Upper lobe of left lung (tissue), 6 donors: ENCODE data around the gene STH. TPM values are rescaled to one million over a fixed set of nuclear protein-coding genes. Genes with fewer than 3 reads are reported as not detected.

ENCODE experiments used
- ATAC-seq, 2 donors: fragments of 200-7000 bp; cut with Tn5 transposase; one replicate each; pipeline ENCODE4 v1.9.1; 2022; ENCODE audit warnings: mild to moderate bottlenecking in 2 of 2, moderate library complexity in 2 of 2; ENCODE audit not compliant: low FRiP score in 2 of 2
- DNase-seq, 2 donors: peaks; one replicate each; pipeline ENCODE4 v3.0.0-alpha.2; 2019 to 2020
- H3K27ac ChIP-seq, 4 donors: fragments of 200-600 bp; sonication (generic); one replicate each; pipeline ENCODE4 v1.5.1; 2016 to 2019
- H3K27me3 ChIP-seq, 4 donors: fragments of 200-600 bp; sonication (generic); one replicate each; pipeline ENCODE4 v1.5.1; 2017 to 2019
- H3K36me3 ChIP-seq, 4 donors: fragments of 200-600 bp; sonication (generic); one replicate each; pipeline ENCODE4 v1.5.1; 2016 to 2019
- H3K4me1 ChIP-seq, 4 donors: fragments of 200-600 bp; sonication (generic); one replicate each; pipeline ENCODE4 v1.5.1; 2018 to 2019
- H3K4me3 ChIP-seq, 4 donors: fragments of 200-600 bp; sonication (generic); one replicate each; pipeline ENCODE4 v1.5.1; 2017 to 2019; ENCODE audit warnings: mild to moderate bottlenecking in 2 of 4, moderate library complexity in 1 of 4
- H3K9me3 ChIP-seq, 4 donors: fragments of 200-600 bp; sonication (generic); one replicate each; pipeline ENCODE4 v1.5.1; 2018 to 2019
- EP300 ChIP-seq, 4 donors: sonication (generic); formaldehyde crosslinking; IDR thresholded peaks; one replicate each; pipeline ENCODE4 v1.5.1; 2017; ENCODE audit warnings: antibody characterized with exemption in 4 of 4, control low read depth in 2 of 4
- POLR2A ChIP-seq, 4 donors: fragments of 450-650 bp; IDR thresholded peaks; one replicate each; pipeline ENCODE4 v1.5.1; 2016 to 2017; ENCODE audit warnings: antibody characterized with exemption in 4 of 4, mild to moderate bottlenecking in 2 of 4
- POLR2AphosphoS5 ChIP-seq, 2 donors: sonication (generic); formaldehyde crosslinking; IDR thresholded peaks; one replicate each; pipeline ENCODE4 v1.5.1; 2017; ENCODE audit warnings: antibody characterized with exemption in 2 of 2
- WGBS, 2 donors: methylation state at CpG; one replicate each; pipeline ENCODE4 v1.1.5; 2017 to 2018; 5-methylcytosine and 5-hydroxymethylcytosine counted together
- total RNA-seq, 6 donors: library from RNA; depleted of rRNA in 4 of 6; stranded (reverse); fragments of >200 nt in 4 of 6; gene quantifications; one replicate each; pipeline versions ENCODE4 v1.1.0 to v1.2.1, GENCODE V29; 2016 to 2021
- TF ChIP-seq, protein P1 (sequence below), 6 experiments: fragments of 450-650 bp in 4 of 6; fragments of 200-600 bp in 2 of 6; sonication (generic) in 2 of 6; IDR thresholded peaks; one replicate each; pipeline ENCODE4 v1.5.1; 2016 to 2019; ENCODE audit warnings: antibody characterized with exemption in 6 of 6
- donor health status: DM: no; HTN: no; CAD: no; lungs with moderate emphysema.
- donor health status: DM: no; HTN: yes; CAD: no; lungs with severe emphysema.

The STH gene
- total RNA-seq, 6 donors from 2014 or later = not detected

DNA sequence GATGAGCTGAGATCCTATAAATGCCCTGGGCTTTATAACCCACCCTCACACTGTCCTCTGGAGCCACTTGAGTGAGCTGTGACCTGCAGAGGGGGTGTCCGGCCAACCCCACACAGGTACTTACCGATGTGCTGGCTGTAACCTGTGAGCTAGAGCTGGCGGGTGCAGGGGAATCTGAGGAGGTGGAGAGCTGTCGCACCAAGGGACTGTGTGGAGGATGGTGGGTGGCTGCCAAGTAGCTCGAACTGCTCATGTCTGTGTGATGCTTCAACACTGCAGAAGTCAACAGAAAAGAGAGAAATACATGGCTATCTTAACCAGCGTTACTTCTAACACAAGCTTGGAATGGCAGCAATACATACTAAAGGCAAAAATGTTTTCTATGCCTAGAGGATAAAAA is 39.4 kb downstream of the STH start:
- ATAC-seq (no peak), DNase-seq (no peak)
- 86 to 91% methylated on average over 6 of the region's 6 CpGs for WGBS, 2 donors
- Histone ChIP-seq H3K36me3 (peaks cover 26 to 83% (median 56%) of the 10 kb centered on the region in 4 donors), H3K4me3 (no peak overlapping the region), H3K27ac (no peak overlapping the region), H3K4me1 (peaks cover 0 to 5% (median 3%) of the 10 kb centered on the region in 4 donors), H3K27me3 (no peaks in the 10 kb centered on the region), H3K9me3 (no peaks in the 10 kb centered on the region)
- no peak for TF ChIP-seq POLR2AphosphoS5 (IDR thresholded peaks at IDR 0.05)
- TF ChIP-seq POLR2A (IDR thresholded peaks at IDR 0.05) = no peak
- TF ChIP-seq EP300 (IDR thresholded peaks at IDR 0.05) = no peak
- TF ChIP-seq, protein P1, sequence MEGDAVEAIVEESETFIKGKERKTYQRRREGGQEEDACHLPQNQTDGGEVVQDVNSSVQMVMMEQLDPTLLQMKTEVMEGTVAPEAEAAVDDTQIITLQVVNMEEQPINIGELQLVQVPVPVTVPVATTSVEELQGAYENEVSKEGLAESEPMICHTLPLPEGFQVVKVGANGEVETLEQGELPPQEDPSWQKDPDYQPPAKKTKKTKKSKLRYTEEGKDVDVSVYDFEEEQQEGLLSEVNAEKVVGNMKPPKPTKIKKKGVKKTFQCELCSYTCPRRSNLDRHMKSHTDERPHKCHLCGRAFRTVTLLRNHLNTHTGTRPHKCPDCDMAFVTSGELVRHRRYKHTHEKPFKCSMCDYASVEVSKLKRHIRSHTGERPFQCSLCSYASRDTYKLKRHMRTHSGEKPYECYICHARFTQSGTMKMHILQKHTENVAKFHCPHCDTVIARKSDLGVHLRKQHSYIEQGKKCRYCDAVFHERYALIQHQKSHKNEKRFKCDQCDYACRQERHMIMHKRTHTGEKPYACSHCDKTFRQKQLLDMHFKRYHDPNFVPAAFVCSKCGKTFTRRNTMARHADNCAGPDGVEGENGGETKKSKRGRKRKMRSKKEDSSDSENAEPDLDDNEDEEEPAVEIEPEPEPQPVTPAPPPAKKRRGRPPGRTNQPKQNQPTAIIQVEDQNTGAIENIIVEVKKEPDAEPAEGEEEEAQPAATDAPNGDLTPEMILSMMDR (IDR thresholded peaks at IDR 0.05) = no peak

DNA sequence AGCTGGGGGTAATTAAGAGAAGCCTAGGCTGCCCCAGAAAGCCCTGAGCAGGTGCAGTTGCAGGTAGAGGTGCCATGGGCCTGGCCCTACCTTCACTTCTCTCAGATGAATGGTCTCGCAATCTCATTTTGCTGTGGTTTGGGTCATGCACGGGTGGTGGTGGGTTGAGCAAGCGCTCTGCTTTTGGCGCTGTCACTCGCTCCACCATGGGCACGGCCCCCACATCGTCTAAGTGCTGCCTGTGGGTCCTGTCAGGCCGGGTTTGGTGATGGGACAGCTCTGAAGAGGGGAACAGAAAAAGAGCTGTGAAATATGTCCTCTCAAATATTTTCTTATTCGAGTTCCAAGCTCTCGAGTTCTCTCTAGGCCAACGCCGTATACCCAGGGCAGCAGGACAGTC is 39.9 kb downstream of the STH start:
- 86 to 90% methylated on average over 12 of the region's 12 CpGs for WGBS, 2 donors
- Histone ChIP-seq H3K27me3 (no peaks in the 10 kb centered on the region), H3K9me3 (no peaks in the 10 kb centered on the region), H3K4me3 (no peak overlapping the region), H3K4me1 (peaks cover 1 to 8% (median 6%) of the 10 kb centered on the region in 4 donors), H3K27ac (no peak overlapping the region), H3K36me3 (peaks cover 25 to 81% (median 51%) of the 10 kb centered on the region in 4 donors)
- ATAC-seq (no peak), DNase-seq (no peak)
- TF ChIP-seq POLR2AphosphoS5 (IDR thresholded peaks at IDR 0.05) = no peak
- no peak for TF ChIP-seq EP300 (IDR thresholded peaks at IDR 0.05)
- TF ChIP-seq, protein P1 (IDR thresholded peaks at IDR 0.05) = no peak
- no peak for TF ChIP-seq POLR2A (IDR thresholded peaks at IDR 0.05)

DNA sequence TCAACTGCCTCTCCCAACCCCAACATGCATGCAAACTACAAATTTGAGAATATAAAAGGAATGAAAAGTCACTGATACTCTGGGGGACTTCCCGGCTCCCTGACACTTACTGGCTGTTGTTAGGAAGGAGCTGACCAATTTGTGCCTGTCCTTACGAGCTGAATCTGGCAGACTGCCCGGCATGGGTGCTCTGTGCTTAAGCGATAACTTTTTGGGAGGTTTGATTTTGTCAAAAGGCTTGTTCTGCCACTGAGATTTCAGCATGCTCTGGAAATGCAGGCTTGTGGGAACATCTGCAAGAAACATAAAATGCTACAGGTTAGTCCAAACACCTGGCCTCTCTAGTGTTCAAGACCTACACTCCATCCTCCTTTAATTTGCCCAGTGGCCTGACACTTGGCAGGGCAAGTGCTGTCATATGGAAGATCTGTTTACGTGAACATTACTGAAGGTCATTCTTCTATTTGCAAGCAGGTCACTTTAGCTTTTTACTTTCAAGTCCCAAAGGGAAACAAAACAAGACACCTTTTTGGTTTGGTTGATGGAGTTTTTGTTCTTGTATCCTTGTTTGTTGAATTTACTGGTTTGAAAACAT is 40.6 kb downstream of the STH start:
- WGBS, 2 donors = 54 to 65% methylated on average over 3 to 5 of the region's 5 CpGs
- H3K27ac ChIP-seq = no peak overlapping the region
- H3K27me3 ChIP-seq = no peaks in the 10 kb centered on the region
- peak in 1 of 2 donors; percentile 39 for DNase-seq
- no peak overlapping the region for H3K4me3 ChIP-seq
- peaks cover 18 to 73% (median 44%) of the 10 kb centered on the region in 4 donors for H3K36me3 ChIP-seq
- no peaks in the 10 kb centered on the region for H3K9me3 ChIP-seq
- peaks cover 9 to 15% (median 14%) of the 10 kb centered on the region in 4 donors for H3K4me1 ChIP-seq
- TF ChIP-seq POLR2A (IDR thresholded peaks at IDR 0.05) (no peak), POLR2AphosphoS5 (IDR thresholded peaks at IDR 0.05) (no peak), EP300 (IDR thresholded peaks at IDR 0.05) (no peak)
- TF ChIP-seq, protein P1 (IDR thresholded peaks at IDR 0.05) = no peak
- no peak for ATAC-seq

DNA sequence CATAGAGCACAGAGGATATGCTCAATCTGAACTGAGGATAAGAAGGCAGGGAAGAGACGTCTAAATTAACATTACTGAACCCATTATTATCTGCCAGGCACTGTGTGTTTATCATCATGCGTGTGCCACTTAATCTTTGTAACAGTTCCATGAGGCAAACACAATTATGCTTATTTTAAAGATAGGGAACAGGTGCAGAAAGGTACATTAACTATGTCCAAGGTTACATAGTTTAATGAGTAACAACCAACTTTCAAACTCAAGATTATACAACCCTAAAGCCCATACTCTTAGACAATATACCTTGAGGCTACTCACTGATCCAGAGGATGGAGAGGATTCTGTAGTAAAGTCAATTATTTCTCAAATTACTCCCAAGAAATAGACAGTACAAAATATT is 43.2 kb downstream of the STH start:
- Histone ChIP-seq H3K27me3 (no peaks in the 10 kb centered on the region), H3K27ac (no peak overlapping the region), H3K4me1 (peaks cover 24 to 41% (median 32%) of the 10 kb centered on the region in 4 donors), H3K4me3 (no peak overlapping the region), H3K36me3 (peaks cover 8 to 64% (median 35%) of the 10 kb centered on the region in 4 donors), H3K9me3 (no peaks in the 10 kb centered on the region)
- 89 to 95% methylated on average over 2 of the region's 2 CpGs for WGBS, 2 donors
- no peak for ATAC-seq
- no peak for DNase-seq
- no peak for TF ChIP-seq POLR2AphosphoS5 (IDR thresholded peaks at IDR 0.05)
- no peak for TF ChIP-seq POLR2A (IDR thresholded peaks at IDR 0.05)
- TF ChIP-seq EP300 (IDR thresholded peaks at IDR 0.05) = no peak
- TF ChIP-seq, protein P1 (IDR thresholded peaks at IDR 0.05) = no peak

DNA sequence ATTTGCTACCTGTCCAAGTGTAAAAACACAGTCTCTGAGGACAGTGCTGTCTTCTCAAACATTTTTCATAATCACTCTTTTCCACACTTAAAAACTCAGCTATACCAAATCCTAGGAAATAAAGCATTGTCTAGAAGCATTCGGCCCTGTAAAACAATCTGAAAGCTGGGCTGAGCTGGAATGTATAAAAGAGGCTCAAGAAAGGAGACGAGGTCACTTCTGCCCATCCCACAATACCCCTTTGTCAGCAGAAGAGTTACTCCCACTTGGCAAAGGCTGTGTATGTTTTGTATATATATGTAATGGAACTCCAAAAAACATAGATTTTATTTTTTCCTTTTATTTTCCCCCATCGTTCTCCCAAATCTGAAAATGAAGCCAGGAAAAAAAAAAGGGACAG is 43.9 kb downstream of the STH start:
- 64 to 68% methylated on average over 3 of the region's 3 CpGs for WGBS, 2 donors
- Histone ChIP-seq H3K36me3 (peaks cover 13 to 64% (median 34%) of the 10 kb centered on the region in 4 donors), H3K27me3 (no peaks in the 10 kb centered on the region), H3K4me3 (no peak overlapping the region), H3K9me3 (no peaks in the 10 kb centered on the region), H3K27ac (peak overlapping the region in 2 of 4 donors; percentile 13 to 70), H3K4me1 (peaks cover 25 to 42% (median 34%) of the 10 kb centered on the region in 4 donors)
- ATAC-seq (no peak), DNase-seq (no peak)
- TF ChIP-seq EP300 (IDR thresholded peaks at IDR 0.05) = no peak
- TF ChIP-seq, protein P1 (IDR thresholded peaks at IDR 0.05) = no peak
